Lower lobe of right lung (tissue), 2 donors: ENCODE measurements around the gene RAB11FIP3. TPM values are rescaled to one million over a fixed set of nuclear protein-coding genes. Genes with fewer than 3 reads are reported as not detected.

Experiments
- ATAC-seq, 2 donors: fragments of 200-7000 bp; cut with Tn5 transposase; one replicate each; pipeline ENCODE4 v1.9.1; 2020 to 2022; ENCODE audit warnings: mild to moderate bottlenecking in 2 of 2, moderate library complexity in 2 of 2
- DNase-seq: peaks from one replicate; pipeline ENCODE4 v3.0.0-alpha.2; 2020
- H3K27ac ChIP-seq: fragments of 200-600 bp; one replicate; pipeline ENCODE4 v1.8.0; 2022
- H3K27me3 ChIP-seq: fragments of 200-600 bp; one replicate; pipeline ENCODE4 v1.8.0; 2022; ENCODE audit warnings: low read depth
- H3K36me3 ChIP-seq: fragments of 200-600 bp; one replicate; pipeline ENCODE4 v1.8.0; 2022; ENCODE audit warnings: mild to moderate bottlenecking
- H3K4me1 ChIP-seq: fragments of 200-600 bp; one replicate; pipeline ENCODE4 v1.8.0; 2022
- H3K4me3 ChIP-seq: fragments of 200-600 bp; one replicate; pipeline ENCODE4 v1.8.0; 2022; ENCODE audit warnings: mild to moderate bottlenecking
- H3K9me3 ChIP-seq: fragments of 200-600 bp; one replicate; pipeline ENCODE4 v1.8.0; 2022
- CTCF ChIP-seq: fragments of 200-600 bp; IDR thresholded peaks from one replicate; pipeline ENCODE4 v1.8.0; 2022; ENCODE audit warnings: antibody characterized with exemption, mild to moderate bottlenecking
- intact Hi-C: fragments of 100-400 bp; cut with DNase I; formaldehyde crosslinking; loops from one replicate; pipeline ENCODE4 v1.11.0; 2022
- total RNA-seq: library from RNA; stranded (reverse); fragmentation: NEBNext Ultra II Directional; extraction: Animal tissue kit (Norgen Biotek cat#: 25700); gene quantifications from one replicate; pipeline ENCODE4 v1.2.1, GENCODE V29; 2021
- donor health status: DM: no; HTN: yes; CAD: no; lungs with severe emphysema.

The RAB11FIP3 gene
- total RNA-seq, 1 donor from 2014 or later, result 32.2 TPM

GRCh38 chr16:397736-398332 is 27.6 kb upstream of the RAB11FIP3 start:
- H3K27ac ChIP-seq, result peak overlapping the region; percentile 56
- TF ChIP-seq CTCF, result peak; percentile 39
- no peaks in the 10 kb centered on the region for H3K9me3 ChIP-seq
- H3K4me3 ChIP-seq, result no peak overlapping the region
- peaks cover 22% of the 10 kb centered on the region for H3K4me1 ChIP-seq
- peak in 1 of 2 donors; percentile 28 for ATAC-seq
- DNase-seq, result peak; percentile 78
- no peaks in the 10 kb centered on the region for H3K27me3 ChIP-seq
- H3K36me3 ChIP-seq, result peaks cover 4% of the 10 kb centered on the region
- intact Hi-C loops, result no loop called here

- ATAC-seq (no peak), DNase-seq (no peak)
- peaks cover 4% of the 10 kb centered on the region for H3K36me3 ChIP-seq
- H3K27ac ChIP-seq, result no peak overlapping the region
- intact Hi-C loops, result no loop called here
- TF ChIP-seq CTCF, result no peak
- H3K27me3 ChIP-seq, result no peaks in the 10 kb centered on the region
- no peaks in the 10 kb centered on the region for H3K9me3 ChIP-seq
- H3K4me1 ChIP-seq, result peaks cover 22% of the 10 kb centered on the region
- no peak overlapping the region for H3K4me3 ChIP-seq
These were observed 26.7 kb upstream of the RAB11FIP3 start for GRCh38 chr16:398561-399339.

GRCh38 chr16:399340-400019 is 26.0 kb upstream of the RAB11FIP3 start:
- Histone ChIP-seq H3K4me3 (no peak overlapping the region), H3K27me3 (no peaks in the 10 kb centered on the region), H3K27ac (no peak overlapping the region), H3K4me1 (peaks cover 22% of the 10 kb centered on the region), H3K36me3 (peaks cover 4% of the 10 kb centered on the region), H3K9me3 (no peaks in the 10 kb centered on the region)
- DNase-seq, result no peak
- intact Hi-C loops, result no loop called here
- ATAC-seq, result no peak
- no peak for TF ChIP-seq CTCF

GRCh38 chr16:400061-400591 is 25.3 kb upstream of the RAB11FIP3 start:
- DNase-seq (no peak), ATAC-seq (no peak)
- peaks cover 22% of the 10 kb centered on the region for H3K4me1 ChIP-seq
- intact Hi-C loops, result no loop called here
- peak overlapping the region; percentile 97 for H3K4me3 ChIP-seq
- peaks cover 4% of the 10 kb centered on the region for H3K36me3 ChIP-seq
- H3K9me3 ChIP-seq, result no peaks in the 10 kb centered on the region
- H3K27me3 ChIP-seq, result no peaks in the 10 kb centered on the region
- peak overlapping the region; percentile 90 for H3K27ac ChIP-seq
- no peak for TF ChIP-seq CTCF

- H3K4me1 ChIP-seq, result peaks cover 15% of the 10 kb centered on the region
These were observed 23.7 kb upstream of the RAB11FIP3 start, which contains the start of gene DECR2 for GRCh38 chr16:401468-402348. Gene DECR2, plus strand, starts transcription at chr16:401885. Its CDS starts 79 bp downstream, at chr16:401964.

More at GRCh38 chr16:401468-402348, 23.7 kb upstream of the RAB11FIP3 start, which contains the start of gene DECR2:
- Histone ChIP-seq H3K9me3 (no peaks in the 10 kb centered on the region), H3K27me3 (no peaks in the 10 kb centered on the region), H3K36me3 (peaks cover 4% of the 10 kb centered on the region), H3K27ac (peak within 1 kb of the TSS; percentile 90), H3K4me3 (peak within 1 kb of the TSS; percentile 97)
- DNase-seq (peak; percentile 97), ATAC-seq (peak; percentile 96)
- intact Hi-C loops, result no loop called here
- peak; percentile 60 for TF ChIP-seq CTCF
